PC-3 (cell line): ENCODE data around the gene TMEM191C.
"Not testable (repeated sequence)": the region's sequence is repeated elsewhere in the genome, so short reads cannot be mapped to it uniquely, and the experiment has no call there.

Source experiments
- EZH2 ChIP-seq: fragments of 300-600 bp; sonication (generic); IDR thresholded peaks from one replicate; pipeline ENCODE4 v1.6.1; 2017; ENCODE audit warnings: antibody characterized with exemption, mild to moderate bottlenecking, low read length; ENCODE audit not compliant: unreplicated experiment
- EZH2phosphoT487 ChIP-seq: fragments of 300-600 bp; sonication (generic); IDR thresholded peaks from 2 replicates; pipeline ENCODE4 v1.6.1; 2018; ENCODE audit warnings: mild to moderate bottlenecking, antibody characterized with exemption, low read length, borderline replicate concordance
- TF ChIP-seq, protein P1 (sequence below): fragments of 300-600 bp; sonication (generic); conservative IDR thresholded peaks from 2 replicates; pipeline ENCODE4 v1.5.1; 2017; ENCODE audit warnings: antibody characterized with exemption, low read depth, mild to moderate bottlenecking, low read length

- TF ChIP-seq, protein P1, sequence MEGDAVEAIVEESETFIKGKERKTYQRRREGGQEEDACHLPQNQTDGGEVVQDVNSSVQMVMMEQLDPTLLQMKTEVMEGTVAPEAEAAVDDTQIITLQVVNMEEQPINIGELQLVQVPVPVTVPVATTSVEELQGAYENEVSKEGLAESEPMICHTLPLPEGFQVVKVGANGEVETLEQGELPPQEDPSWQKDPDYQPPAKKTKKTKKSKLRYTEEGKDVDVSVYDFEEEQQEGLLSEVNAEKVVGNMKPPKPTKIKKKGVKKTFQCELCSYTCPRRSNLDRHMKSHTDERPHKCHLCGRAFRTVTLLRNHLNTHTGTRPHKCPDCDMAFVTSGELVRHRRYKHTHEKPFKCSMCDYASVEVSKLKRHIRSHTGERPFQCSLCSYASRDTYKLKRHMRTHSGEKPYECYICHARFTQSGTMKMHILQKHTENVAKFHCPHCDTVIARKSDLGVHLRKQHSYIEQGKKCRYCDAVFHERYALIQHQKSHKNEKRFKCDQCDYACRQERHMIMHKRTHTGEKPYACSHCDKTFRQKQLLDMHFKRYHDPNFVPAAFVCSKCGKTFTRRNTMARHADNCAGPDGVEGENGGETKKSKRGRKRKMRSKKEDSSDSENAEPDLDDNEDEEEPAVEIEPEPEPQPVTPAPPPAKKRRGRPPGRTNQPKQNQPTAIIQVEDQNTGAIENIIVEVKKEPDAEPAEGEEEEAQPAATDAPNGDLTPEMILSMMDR: not testable (repeated sequence)
- TF ChIP-seq EZH2phosphoT487, EZH2: not testable (repeated sequence)
These were observed 2.2 kb downstream of the TMEM191C start for GRCh38 chr22:21469097-21469994.
